WTC11 (cell line): ENCODE measurements around the gene S1PR5. TPM values are rescaled to one million over a fixed set of nuclear protein-coding genes. Genes with fewer than 3 reads are reported as not detected.

Source experiments
- ATAC-seq: fragments of 200-7000 bp; cut with Tn5 transposase; 2 replicates; pipeline ENCODE4 v1.10.0; 2021; ENCODE audit warnings: mild to moderate bottlenecking, moderate library complexity
- CTCF ChIA-PET: fragments of 300-600 bp; sonication (Branson Sonifier 250); formaldehyde crosslinking; loops from one replicate; lab custom pipeline; 2021; ENCODE audit warnings: antibody characterized with exemption; lab: Charles Lee
- POLR2A ChIA-PET: fragments of 350-600 bp; sonication (Branson Sonifier 250); formaldehyde crosslinking; loops from one replicate; lab custom pipeline; 2021; ENCODE audit warnings: antibody characterized with exemption; lab: Charles Lee
- DNase-seq: peaks from one replicate; pipeline ENCODE4 v3.0.0; 2021; ENCODE audit warnings: low spot score
- H3K27ac Mint-ChIP-seq: 2 replicates; pipeline ENCODE4 v1.8.0; 2021; ENCODE audit warnings: mixed read lengths
- H3K27me3 Mint-ChIP-seq: 2 replicates; pipeline ENCODE4 v1.8.0; 2021; ENCODE audit warnings: low read depth, mild to moderate bottlenecking, moderate library complexity, mixed read lengths
- H3K36me3 Mint-ChIP-seq: 2 replicates; pipeline ENCODE4 v1.8.0; 2021; ENCODE audit warnings: mixed read lengths
- H3K4me1 Mint-ChIP-seq: 2 replicates; pipeline ENCODE4 v1.8.0; 2022; ENCODE audit warnings: mixed read lengths
- H3K4me3 Mint-ChIP-seq: 2 replicates; pipeline ENCODE4 v1.8.0; 2021; ENCODE audit warnings: mild to moderate bottlenecking, moderate library complexity, mixed read lengths
- H3K9me3 Mint-ChIP-seq: 2 replicates; pipeline ENCODE4 v1.8.0; 2021; ENCODE audit warnings: mixed read lengths
- ATF1 ChIP-seq: sonication (generic); formaldehyde crosslinking; IDR thresholded peaks from 2 replicates; pipeline ENCODE4 v1.8.1; 2023; ENCODE audit warnings: mild to moderate bottlenecking, moderate library complexity, missing genetic modification reagents
- CBFB ChIP-seq: sonication (generic); formaldehyde crosslinking; IDR thresholded peaks from 2 replicates; pipeline ENCODE4 v1.8.1; 2022; ENCODE audit warnings: mild to moderate bottlenecking, low read depth, missing genetic modification reagents
- FOXK1 ChIP-seq: sonication (generic); formaldehyde crosslinking; IDR thresholded peaks from 2 replicates; pipeline ENCODE4 v1.8.0; 2022; ENCODE audit warnings: mild to moderate bottlenecking, moderate library complexity, missing genetic modification reagents
- IRF2 ChIP-seq: sonication (generic); formaldehyde crosslinking; IDR thresholded peaks from 2 replicates; pipeline ENCODE4 v1.8.0; 2022; ENCODE audit warnings: low read depth, missing genetic modification reagents, borderline replicate concordance
- NR3C1 ChIP-seq: sonication (generic); formaldehyde crosslinking; conservative IDR thresholded peaks from 2 replicates; pipeline ENCODE4 v1.8.1; 2023; ENCODE audit warnings: low read depth, mild to moderate bottlenecking, missing genetic modification reagents
- SMAD4 ChIP-seq: sonication (generic); formaldehyde crosslinking; IDR thresholded peaks from 2 replicates; pipeline ENCODE4 v1.8.0; 2022; ENCODE audit warnings: mild to moderate bottlenecking, missing genetic modification reagents
- TEAD1 ChIP-seq: sonication (generic); formaldehyde crosslinking; IDR thresholded peaks from 2 replicates; pipeline ENCODE4 v1.8.0; 2022; ENCODE audit warnings: mild to moderate bottlenecking, missing genetic modification reagents
- ZNF121 ChIP-seq: sonication (generic); formaldehyde crosslinking; IDR thresholded peaks from 2 replicates; pipeline ENCODE4 v1.8.0; 2023; ENCODE audit warnings: missing genetic modification reagents
- ZNF219 ChIP-seq: sonication (generic); formaldehyde crosslinking; IDR thresholded peaks from 2 replicates; pipeline ENCODE4 v1.8.0; 2023; ENCODE audit warnings: missing genetic modification reagents, mild to moderate bottlenecking, borderline replicate concordance
- ZNF416 ChIP-seq: fragments of 250-450 bp; sonication (Bioruptor Pico); IDR thresholded peaks from 2 replicates; pipeline ENCODE4 v1.9.0; 2021; ENCODE audit warnings: mild to moderate bottlenecking, inconsistent platforms
- total RNA-seq: library from RNA; stranded (reverse); gene quantifications from 3 replicates; pipeline ENCODE4 v1.2.3, GENCODE V29; 2021
- TF ChIP-seq, protein P1 (sequence below): sonication (generic); formaldehyde crosslinking; IDR thresholded peaks from 2 replicates; pipeline ENCODE4 v1.8.1; 2023; ENCODE audit warnings: mild to moderate bottlenecking, missing genetic modification reagents, moderate library complexity
- TF ChIP-seq, protein P2 (sequence below): sonication (generic); formaldehyde crosslinking; IDR thresholded peaks from 2 replicates; pipeline ENCODE4 v1.8.1; 2023; ENCODE audit warnings: mild to moderate bottlenecking, missing genetic modification reagents, borderline replicate concordance
- TF ChIP-seq, protein P3 (sequence below): sonication (generic); formaldehyde crosslinking; IDR thresholded peaks from 2 replicates; pipeline ENCODE4 v1.8.1; 2022; ENCODE audit warnings: mild to moderate bottlenecking, moderate library complexity, missing genetic modification reagents
- TF ChIP-seq, protein P4 (sequence below): fragments of 250-450 bp; sonication (Bioruptor Pico); conservative IDR thresholded peaks from 2 replicates; pipeline ENCODE4 v1.9.0; 2021; ENCODE audit warnings: mild to moderate bottlenecking
- TF ChIP-seq, protein P5 (sequence below): sonication (generic); formaldehyde crosslinking; IDR thresholded peaks from 2 replicates; pipeline ENCODE4 v1.8.1; 2023; ENCODE audit warnings: mild to moderate bottlenecking, moderate library complexity, missing genetic modification reagents
- TF ChIP-seq, protein P6 (sequence below): sonication (generic); formaldehyde crosslinking; IDR thresholded peaks from 2 replicates; pipeline ENCODE4 v1.8.0; 2023; ENCODE audit warnings: missing genetic modification reagents, mild to moderate bottlenecking, borderline replicate concordance
- TF ChIP-seq, protein P7 (sequence below): sonication (generic); formaldehyde crosslinking; IDR thresholded peaks from 2 replicates; pipeline ENCODE4 v1.8.1; 2022; ENCODE audit warnings: low read depth, mild to moderate bottlenecking, moderate library complexity, missing genetic modification reagents, borderline replicate concordance
- TF ChIP-seq, protein P8 (sequence below): sonication (generic); formaldehyde crosslinking; IDR thresholded peaks from 2 replicates; pipeline ENCODE4 v1.8.0; 2022; ENCODE audit warnings: mild to moderate bottlenecking, missing genetic modification reagents

Gene S1PR5
- total RNA-seq, 1 experiment from 2014 or later: 5.4 TPM

DNA sequence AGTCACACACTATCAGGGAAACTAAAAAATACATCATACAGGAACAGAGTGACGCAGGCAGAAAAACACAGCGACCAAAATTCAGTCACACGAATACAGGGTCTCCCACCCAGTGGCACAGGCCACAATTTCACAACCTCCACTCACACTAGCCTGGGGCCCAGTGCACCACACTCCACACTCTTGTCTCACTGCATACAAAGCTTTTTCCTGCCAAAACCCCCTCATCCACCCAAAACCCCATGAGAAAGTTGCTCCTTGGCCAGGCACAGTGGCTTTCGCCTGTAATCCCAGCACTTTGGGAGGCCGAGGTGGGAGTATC is 1.2 kb downstream of the S1PR5 start (continued):
- TF ChIP-seq, protein P1, sequence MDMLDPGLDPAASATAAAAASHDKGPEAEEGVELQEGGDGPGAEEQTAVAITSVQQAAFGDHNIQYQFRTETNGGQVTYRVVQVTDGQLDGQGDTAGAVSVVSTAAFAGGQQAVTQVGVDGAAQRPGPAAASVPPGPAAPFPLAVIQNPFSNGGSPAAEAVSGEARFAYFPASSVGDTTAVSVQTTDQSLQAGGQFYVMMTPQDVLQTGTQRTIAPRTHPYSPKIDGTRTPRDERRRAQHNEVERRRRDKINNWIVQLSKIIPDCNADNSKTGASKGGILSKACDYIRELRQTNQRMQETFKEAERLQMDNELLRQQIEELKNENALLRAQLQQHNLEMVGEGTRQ (CRISPR knock-in tag): no peak
- TF ChIP-seq TEAD1 (CRISPR knock-in tag): no peak
- TF ChIP-seq, protein P2, sequence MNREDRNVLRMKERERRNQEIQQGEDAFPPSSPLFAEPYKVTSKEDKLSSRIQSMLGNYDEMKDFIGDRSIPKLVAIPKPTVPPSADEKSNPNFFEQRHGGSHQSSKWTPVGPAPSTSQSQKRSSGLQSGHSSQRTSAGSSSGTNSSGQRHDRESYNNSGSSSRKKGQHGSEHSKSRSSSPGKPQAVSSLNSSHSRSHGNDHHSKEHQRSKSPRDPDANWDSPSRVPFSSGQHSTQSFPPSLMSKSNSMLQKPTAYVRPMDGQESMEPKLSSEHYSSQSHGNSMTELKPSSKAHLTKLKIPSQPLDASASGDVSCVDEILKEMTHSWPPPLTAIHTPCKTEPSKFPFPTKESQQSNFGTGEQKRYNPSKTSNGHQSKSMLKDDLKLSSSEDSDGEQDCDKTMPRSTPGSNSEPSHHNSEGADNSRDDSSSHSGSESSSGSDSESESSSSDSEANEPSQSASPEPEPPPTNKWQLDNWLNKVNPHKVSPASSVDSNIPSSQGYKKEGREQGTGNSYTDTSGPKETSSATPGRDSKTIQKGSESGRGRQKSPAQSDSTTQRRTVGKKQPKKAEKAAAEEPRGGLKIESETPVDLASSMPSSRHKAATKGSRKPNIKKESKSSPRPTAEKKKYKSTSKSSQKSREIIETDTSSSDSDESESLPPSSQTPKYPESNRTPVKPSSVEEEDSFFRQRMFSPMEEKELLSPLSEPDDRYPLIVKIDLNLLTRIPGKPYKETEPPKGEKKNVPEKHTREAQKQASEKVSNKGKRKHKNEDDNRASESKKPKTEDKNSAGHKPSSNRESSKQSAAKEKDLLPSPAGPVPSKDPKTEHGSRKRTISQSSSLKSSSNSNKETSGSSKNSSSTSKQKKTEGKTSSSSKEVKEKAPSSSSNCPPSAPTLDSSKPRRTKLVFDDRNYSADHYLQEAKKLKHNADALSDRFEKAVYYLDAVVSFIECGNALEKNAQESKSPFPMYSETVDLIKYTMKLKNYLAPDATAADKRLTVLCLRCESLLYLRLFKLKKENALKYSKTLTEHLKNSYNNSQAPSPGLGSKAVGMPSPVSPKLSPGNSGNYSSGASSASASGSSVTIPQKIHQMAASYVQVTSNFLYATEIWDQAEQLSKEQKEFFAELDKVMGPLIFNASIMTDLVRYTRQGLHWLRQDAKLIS (CRISPR knock-in tag): no peak
- TF ChIP-seq, protein P3, sequence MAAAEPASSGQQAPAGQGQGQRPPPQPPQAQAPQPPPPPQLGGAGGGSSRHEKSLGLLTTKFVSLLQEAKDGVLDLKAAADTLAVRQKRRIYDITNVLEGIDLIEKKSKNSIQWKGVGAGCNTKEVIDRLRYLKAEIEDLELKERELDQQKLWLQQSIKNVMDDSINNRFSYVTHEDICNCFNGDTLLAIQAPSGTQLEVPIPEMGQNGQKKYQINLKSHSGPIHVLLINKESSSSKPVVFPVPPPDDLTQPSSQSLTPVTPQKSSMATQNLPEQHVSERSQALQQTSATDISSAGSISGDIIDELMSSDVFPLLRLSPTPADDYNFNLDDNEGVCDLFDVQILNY (CRISPR knock-in tag): no peak
- TF ChIP-seq, protein P4, sequence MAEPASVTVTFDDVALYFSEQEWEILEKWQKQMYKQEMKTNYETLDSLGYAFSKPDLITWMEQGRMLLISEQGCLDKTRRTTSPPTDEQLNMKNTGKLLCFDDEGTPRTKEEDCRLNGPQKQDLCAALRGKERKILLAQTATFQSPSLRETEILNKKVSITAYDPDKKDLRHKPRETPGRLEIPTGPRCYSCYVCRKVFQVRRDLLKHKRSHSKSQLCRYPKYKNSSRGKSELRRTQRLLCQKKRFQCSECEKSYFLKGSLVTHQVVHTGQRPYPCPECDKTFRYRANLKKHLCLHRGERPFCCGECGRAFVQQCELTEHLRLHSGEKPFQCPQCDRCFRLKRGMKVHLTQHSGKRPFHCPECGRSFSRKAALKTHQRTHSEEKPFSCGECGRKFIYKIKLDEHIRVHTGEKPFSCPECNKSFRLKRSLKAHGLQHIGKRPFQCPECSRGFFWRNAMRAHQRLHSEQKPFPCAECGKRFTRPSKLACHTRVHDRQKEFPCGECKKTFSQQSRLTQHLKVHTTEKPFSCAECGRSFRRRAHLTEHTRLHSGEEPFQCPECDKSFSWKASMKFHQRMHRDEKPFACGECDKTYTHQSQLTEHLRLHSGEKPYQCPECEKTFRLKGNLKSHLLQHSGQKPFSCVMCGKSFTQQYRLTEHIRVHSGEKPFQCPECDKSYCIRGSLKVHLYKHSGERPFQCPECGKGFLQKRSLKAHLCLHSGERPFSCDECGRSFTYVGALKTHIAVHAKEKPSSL: no peak
- no peak for TF ChIP-seq NR3C1 (CRISPR knock-in tag)
- TF ChIP-seq FOXK1: no peak
- TF ChIP-seq, all 79 proteins: peak for 0

DNA sequence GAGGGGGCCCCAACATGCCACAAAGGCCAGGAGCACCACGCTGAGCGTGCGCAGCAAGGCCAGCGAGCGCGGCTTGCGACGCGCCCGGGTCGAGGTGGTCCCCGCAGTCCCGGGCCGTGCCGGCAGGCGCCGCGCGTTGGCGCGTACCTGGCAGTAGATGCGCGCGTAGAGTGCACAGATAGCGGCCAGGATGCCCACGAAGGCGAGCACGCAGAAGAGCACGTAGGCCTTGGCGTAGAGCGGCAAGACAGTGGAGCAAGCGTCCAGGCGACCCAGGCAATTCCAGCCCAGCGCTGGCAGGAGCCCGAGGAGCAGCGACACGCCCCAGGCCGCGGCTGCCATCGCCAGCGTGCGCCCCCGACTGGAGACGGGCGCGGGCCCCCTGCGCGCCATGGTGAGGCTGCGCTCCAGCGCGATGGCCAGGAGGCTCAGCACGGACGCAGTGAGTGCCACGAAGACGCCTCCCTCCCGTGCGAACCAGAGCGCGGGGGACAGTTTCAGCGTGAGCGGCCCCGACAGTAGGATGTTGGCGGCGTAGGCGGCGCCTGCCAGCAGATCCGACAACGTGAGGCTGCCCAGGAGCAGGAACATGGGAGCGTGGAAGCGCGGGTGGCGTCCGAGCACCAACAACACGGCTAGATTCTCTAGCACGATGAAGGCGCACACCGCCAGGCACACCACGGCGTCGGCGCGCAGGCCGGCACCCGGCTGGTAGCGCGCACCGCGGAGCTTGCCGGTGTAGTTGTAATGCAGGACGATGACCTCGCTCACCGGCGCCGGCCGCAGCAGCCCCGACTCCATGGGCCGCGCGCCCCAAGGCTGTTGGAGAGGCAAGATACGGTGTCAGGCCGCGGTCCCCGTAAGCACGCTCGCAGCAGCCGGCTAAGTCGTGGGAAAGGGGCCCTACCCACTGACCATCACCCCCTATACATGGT is 2.8 kb downstream of the S1PR5 start:
- DNase-seq (peak; percentile 79), ATAC-seq (peak; percentile 58)
- Mint-ChIP-seq H3K27me3 (peaks cover 71% of the 10 kb centered on the region), H3K36me3 (peaks cover 8% of the 10 kb centered on the region; the same call in 1 of the 2 replicates), H3K4me3 (peak overlapping the region; percentile 73), H3K27ac (no peak overlapping the region), H3K9me3 (no peaks in the 10 kb centered on the region), H3K4me1 (peaks cover 31% of the 10 kb centered on the region)
- ChIA-PET CTCF (interaction anchor here (1.0 to 3.3 kb wide), 5 partner anchors 9 to 350 kb away, joined by 3 to 19 read pairs (median 4); partner anchors contain the start of genes CDKN2D and QTRT1), POLR2A (interaction anchor here (0.5 kb wide), 1 partner anchor 358 kb away, joined by 3 read pairs; no protein-coding TSS in a partner anchor)
- TF ChIP-seq ZNF416 (no peak), ATF1 (CRISPR knock-in tag) (no peak), ZNF219 (CRISPR knock-in tag) (no peak), ZNF121 (CRISPR knock-in tag) (peak; percentile 66; the same call in 1 of the 2 replicates), SMAD4 (no peak), IRF2 (CRISPR knock-in tag) (no peak), CBFB (CRISPR knock-in tag) (no peak)
- TF ChIP-seq, protein P5, sequence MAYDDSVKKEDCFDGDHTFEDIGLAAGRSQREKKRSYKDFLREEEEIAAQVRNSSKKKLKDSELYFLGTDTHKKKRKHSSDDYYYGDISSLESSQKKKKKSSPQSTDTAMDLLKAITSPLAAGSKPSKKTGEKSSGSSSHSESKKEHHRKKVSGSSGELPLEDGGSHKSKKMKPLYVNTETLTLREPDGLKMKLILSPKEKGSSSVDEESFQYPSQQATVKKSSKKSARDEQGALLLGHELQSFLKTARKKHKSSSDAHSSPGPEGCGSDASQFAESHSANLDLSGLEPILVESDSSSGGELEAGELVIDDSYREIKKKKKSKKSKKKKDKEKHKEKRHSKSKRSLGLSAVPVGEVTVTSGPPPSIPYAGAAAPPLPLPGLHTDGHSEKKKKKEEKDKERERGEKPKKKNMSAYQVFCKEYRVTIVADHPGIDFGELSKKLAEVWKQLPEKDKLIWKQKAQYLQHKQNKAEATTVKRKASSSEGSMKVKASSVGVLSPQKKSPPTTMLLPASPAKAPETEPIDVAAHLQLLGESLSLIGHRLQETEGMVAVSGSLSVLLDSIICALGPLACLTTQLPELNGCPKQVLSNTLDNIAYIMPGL: peak; percentile 93; the same call in 1 of the 2 replicates
- TF ChIP-seq, protein P6, sequence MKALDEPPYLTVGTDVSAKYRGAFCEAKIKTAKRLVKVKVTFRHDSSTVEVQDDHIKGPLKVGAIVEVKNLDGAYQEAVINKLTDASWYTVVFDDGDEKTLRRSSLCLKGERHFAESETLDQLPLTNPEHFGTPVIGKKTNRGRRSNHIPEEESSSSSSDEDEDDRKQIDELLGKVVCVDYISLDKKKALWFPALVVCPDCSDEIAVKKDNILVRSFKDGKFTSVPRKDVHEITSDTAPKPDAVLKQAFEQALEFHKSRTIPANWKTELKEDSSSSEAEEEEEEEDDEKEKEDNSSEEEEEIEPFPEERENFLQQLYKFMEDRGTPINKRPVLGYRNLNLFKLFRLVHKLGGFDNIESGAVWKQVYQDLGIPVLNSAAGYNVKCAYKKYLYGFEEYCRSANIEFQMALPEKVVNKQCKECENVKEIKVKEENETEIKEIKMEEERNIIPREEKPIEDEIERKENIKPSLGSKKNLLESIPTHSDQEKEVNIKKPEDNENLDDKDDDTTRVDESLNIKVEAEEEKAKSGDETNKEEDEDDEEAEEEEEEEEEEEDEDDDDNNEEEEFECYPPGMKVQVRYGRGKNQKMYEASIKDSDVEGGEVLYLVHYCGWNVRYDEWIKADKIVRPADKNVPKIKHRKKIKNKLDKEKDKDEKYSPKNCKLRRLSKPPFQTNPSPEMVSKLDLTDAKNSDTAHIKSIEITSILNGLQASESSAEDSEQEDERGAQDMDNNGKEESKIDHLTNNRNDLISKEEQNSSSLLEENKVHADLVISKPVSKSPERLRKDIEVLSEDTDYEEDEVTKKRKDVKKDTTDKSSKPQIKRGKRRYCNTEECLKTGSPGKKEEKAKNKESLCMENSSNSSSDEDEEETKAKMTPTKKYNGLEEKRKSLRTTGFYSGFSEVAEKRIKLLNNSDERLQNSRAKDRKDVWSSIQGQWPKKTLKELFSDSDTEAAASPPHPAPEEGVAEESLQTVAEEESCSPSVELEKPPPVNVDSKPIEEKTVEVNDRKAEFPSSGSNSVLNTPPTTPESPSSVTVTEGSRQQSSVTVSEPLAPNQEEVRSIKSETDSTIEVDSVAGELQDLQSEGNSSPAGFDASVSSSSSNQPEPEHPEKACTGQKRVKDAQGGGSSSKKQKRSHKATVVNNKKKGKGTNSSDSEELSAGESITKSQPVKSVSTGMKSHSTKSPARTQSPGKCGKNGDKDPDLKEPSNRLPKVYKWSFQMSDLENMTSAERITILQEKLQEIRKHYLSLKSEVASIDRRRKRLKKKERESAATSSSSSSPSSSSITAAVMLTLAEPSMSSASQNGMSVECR (CRISPR knock-in tag): peak; percentile 86; the same call in 1 of the 2 replicates
- TF ChIP-seq, protein P7, sequence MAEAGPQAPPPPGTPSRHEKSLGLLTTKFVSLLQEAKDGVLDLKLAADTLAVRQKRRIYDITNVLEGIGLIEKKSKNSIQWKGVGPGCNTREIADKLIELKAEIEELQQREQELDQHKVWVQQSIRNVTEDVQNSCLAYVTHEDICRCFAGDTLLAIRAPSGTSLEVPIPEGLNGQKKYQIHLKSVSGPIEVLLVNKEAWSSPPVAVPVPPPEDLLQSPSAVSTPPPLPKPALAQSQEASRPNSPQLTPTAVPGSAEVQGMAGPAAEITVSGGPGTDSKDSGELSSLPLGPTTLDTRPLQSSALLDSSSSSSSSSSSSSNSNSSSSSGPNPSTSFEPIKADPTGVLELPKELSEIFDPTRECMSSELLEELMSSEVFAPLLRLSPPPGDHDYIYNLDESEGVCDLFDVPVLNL: 0 out of 2 replicates have a peak, but pooled peaks have one; percentile 79
- TF ChIP-seq, protein P8, sequence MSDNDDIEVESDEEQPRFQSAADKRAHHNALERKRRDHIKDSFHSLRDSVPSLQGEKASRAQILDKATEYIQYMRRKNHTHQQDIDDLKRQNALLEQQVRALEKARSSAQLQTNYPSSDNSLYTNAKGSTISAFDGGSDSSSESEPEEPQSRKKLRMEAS (CRISPR knock-in tag): peak; percentile 90
